ENCODE data around the gene C1orf94.
"Not testable (repeated sequence)": the region's sequence is repeated elsewhere in the genome, so short reads cannot be mapped to it uniquely, and the experiment has no call there.

Gene C1orf94

GRCh38 chr1:34164771-34165391 is 11.8 kb upstream of the C1orf94 start, which contains the start of gene CSMD2:
TSS of gene CSMD2 (minus strand) at chr1:34165230. CDS start at chr1:34165097, 133 bp downstream.
- DNase-seq: peak; percentile 97

DNA sequence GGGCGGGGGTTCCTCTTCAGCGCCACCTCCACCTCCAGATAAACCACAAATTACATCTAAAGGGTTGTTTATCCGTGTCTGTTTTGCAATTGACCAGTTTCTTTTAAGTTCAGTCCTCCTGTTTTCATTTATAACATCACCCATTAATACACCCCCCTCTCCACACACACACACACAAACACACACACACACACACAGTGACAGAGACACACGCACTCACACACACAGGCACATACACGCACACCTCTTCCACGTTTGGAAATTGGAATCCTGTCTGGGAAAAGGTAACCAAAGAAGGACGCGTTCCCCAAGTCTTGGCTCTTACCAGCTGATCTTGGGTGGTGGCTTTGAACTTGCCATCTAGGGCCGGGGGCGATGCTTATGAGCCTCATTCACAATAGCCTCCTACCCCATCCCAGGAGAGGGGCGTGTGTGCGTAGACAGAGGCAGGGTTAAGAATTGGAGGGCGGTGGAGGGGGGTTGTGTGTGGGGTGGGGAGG is 11.2 kb upstream of the C1orf94 start:
- DNase-seq: peak; percentile 88

DNA sequence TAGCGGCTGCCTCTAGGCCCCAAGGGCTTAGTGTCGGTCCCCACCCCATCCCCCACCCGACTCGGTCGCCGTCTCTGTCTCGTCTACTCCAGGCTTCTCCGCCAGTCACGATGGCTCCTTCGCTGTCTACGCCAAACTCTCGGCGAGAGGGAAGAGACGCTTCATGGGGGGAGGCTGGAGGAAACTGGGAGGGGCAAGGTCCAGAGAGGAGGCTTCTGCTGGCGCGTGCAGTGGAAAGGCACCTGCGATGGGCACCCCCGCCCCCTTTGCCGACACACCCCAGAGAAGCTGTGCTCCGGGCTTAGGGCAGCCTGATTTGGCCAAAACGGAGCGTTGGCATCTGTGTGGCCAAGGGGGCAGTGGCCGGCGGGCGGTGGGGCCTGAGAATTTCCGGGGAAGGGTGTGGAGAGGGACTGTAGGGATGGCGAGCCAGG is 10.5 kb upstream of the C1orf94 start:
- DNase-seq: no peak

GRCh38 chr1:34166625-34167361 is 9.9 kb upstream of the C1orf94 start:
- DNase-seq: no peak

- no peak for DNase-seq
Observed at GRCh38 chr1:34167389-34167788, 9.3 kb upstream of the C1orf94 start.

DNA sequence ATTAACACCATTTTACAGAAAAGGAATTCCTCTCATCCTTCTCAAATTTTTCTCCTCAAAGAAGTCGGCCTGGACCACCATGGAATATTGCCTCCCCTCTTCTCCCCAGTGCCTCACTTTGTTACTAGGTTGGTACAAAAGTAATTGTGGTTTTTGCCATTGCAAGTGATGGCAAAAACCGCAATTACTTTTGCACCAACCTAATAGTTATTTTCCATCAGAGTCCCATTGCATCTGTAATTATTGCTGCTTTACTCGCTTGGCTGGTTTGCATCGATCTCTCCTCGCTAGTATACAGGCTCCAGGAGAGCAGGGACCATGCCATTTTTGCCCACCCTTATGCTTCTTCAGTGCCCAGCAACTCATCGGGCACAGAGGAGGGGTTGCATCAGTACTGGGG is 963 bp upstream of the C1orf94 start:
- DNase-seq: no peak

DNA sequence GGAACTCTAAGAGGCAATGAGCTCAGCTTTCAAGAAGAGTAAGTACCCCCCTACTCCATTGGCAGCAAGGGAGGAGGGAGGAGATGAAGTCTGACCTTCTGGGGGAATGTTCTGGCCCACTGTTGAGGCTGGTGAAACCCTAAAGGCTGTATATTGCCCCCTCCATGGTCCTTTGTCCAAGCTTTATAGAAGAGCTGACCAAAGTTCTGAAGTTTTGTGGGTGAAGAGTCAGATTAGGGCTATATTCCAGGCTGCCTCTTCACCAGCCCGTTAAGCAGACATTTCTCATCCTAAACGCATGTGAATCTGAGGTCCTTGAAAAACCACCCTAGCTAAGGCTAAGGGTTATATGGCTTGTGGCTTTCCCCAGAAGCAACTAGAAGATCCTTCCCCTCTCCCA is 1.4 kb downstream of the C1orf94 start:
- DNase-seq: no peak

DNA sequence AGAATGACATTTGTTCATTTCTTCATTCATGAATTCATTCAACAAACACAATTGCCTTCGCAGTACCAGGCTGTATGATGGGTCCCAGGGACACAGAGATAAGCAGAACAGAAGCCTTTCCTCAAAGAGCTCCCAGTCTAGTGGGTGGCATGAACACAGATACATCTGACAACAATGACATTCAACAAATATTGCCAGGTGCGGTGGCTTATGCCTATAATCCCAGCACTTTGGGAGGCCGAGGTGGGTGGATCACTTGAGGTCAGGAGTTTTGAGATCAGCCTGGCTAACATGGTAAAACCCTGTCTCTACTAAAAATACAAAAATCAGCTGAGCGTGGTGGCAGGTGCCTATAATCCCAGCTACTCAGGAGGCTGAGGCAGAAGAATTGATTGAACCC is 6.7 kb downstream of the C1orf94 start:
- DNase-seq: not testable (repeated sequence)

GRCh38 chr1:34186741-34187494 is 10.2 kb downstream of the C1orf94 start:
- DNase-seq: no peak

DNA sequence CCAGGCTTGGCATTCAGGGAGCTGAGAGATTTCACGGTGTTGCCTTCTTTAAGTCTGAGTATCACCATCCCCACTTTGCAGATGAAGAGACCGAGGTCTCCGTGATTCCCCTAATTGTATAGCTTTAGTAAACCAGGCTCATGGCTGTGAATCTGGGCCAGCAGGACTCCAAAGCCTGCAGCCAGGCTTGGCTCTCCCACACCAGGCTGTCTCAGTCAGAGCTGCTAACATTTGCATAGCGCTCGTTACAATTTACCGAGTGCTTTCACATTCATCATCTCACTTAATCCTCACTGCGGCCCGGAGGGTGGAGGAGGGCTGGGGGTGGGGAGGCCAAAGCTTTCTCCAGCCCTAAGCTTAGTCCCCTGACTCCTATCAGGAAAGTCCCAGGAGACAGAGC is 11.7 kb downstream of the C1orf94 start:
- no peak for DNase-seq

DNA sequence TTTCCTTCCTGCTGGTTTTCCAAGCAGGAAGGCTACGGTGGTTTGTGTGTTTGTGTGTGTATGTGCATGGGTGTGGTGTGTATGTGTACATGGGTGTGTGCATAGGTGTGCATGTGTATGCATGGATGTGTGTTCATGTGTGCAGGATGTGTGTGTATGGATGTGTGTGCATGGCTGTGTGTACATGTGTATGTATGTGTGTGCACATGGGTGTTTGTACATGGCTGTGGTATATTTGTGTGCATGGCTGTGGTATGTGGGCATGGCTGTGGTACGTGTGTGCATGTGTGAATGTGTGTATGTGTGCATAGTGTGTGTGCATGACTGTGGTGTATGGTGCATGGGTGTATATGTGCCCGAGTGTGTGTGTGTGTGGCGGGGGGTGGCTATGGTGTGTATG is 12.3 kb downstream of the C1orf94 start:
- DNase-seq: no peak

- DNase-seq: no peak
Observed at GRCh38 chr1:34190692-34191091, 14.0 kb downstream of the C1orf94 start.

GRCh38 chr1:34192621-34193020 is 15.9 kb downstream of the C1orf94 start:
- DNase-seq: no peak

- no peak for DNase-seq
Observed at GRCh38 chr1:34199927-34200326, 23.2 kb downstream of the C1orf94 start.

- no peak for DNase-seq
Observed at GRCh38 chr1:34212673-34213072, 36.0 kb downstream of the C1orf94 start.

- no peak for DNase-seq
Observed at GRCh38 chr1:34213956-34214355, 37.2 kb downstream of the C1orf94 start.

DNA sequence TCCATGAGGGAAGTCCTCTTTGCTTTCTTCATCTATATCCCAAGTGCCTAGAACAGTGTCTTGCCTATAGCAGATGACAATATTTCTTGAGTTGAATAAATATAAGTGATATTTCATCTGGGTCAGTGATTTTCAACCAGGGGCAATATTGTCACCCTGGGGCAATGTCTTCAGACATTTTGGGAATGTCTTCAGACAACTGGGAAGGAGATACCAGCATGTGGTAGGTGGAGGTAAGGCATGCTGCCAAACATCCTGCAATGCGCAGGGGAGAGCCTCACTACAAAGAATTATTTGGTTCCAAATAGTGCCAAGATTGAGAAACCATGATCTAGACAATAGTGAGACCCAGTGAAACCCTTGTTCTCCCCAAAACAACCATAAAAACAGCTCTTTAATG is 54.7 kb downstream of the C1orf94 start:
- DNase-seq: no peak

- DNase-seq: no peak
Observed at GRCh38 chr1:34235594-34235993, 58.9 kb downstream of the C1orf94 start.

DNA sequence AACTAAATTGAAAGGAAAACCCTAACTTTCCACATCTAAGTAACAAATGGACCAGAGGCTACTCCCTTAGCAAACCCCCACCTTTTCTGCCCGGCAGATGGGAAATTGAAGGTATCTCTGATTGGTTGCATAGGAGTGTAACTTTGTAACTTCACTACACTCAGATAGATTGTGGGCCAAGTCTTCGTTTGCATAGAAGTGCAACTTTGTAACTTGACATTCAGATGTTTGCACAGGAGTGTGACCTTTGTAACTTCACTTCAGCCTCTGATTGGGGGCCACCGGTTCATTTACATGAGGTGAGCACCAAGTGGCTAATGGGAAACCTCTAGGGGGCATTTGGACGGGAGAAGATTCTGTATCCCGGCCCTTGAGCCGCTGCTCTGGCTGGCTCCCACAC is 59.4 kb downstream of the C1orf94 start:
- no peak for DNase-seq

- DNase-seq: no peak
Observed at GRCh38 chr1:34237151-34237815, 60.6 kb downstream of the C1orf94 start.

- no peak for DNase-seq
Observed at GRCh38 chr1:34245967-34246366, 69.3 kb downstream of the C1orf94 start.

DNA sequence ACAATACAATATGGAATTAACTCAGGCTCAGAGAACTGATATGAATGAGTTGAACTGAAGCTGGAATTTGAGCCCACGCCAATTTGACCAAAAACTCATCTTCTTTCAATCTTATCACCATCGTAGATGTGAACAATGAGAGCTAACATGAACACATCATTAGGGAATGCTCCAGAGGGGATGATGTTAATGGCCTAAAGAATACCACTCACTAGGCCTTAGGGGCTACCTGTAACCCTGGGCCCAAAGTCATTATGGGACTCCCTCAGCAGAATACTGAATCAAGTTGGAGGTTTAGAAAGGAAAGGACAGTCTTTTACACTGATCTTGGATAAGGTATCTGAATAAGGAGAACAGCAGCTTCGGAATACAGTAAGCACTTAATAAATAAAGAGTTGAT is 73.6 kb downstream of the C1orf94 start:
- no peak for DNase-seq
